ENCODE data around the gene MTFR2.

GRCh38 chr6:136289327-136289578 is 39.1 kb upstream of the MTFR2 start:
- TF ChIP-seq ELF4 (IDR thresholded peaks at IDR 0.05) (no peak), SP1 (IDR thresholded peaks at IDR 0.05) (no peak), ARNT (IDR thresholded peaks at IDR 0.05) (no peak), PKNOX1 (IDR thresholded peaks at IDR 0.05) (no peak), BHLHE40 (IDR thresholded peaks at IDR 0.05; ENCODE audit: borderline replicate concordance) (no peak)

All from HEK293T (cell line).